SK-MEL-5 (cell line): Measurements from ENCODE around the gene CACNB2. TPM values are rescaled to one million over a fixed set of nuclear protein-coding genes. Genes with fewer than 3 reads are reported as not detected.

ENCODE experiments used
- DNase-seq: peaks from one replicate; pipeline ENCODE4 v3.0.0-alpha.2; 2016; ENCODE audit warnings: low read depth, low spot score
- in situ Hi-C: cut with HindIII; loops from 2 replicates; pipeline ENCODE4 v1.10.0; 2016; ENCODE audit warnings: low sequenced_read_pairs, high pct_unique_total_duplicates, low pct_unique_long_range_greater_than_20kb
- total RNA-seq: library from RNA; depleted of rRNA; stranded (reverse); fragments of >200 nt; shearing (Covaris generic); gene quantifications from 2 replicates; pipeline ENCODE4 v1.2.3, GENCODE V29; 2014

The CACNB2 gene
- total RNA-seq, 1 experiment from 2014 or later: not detected

GRCh38 chr10:18213271-18213670, 73.0 kb downstream of the CACNB2 start:
- in situ Hi-C loops: no loop called here
- DNase-seq: no peak

- in situ Hi-C loops: no loop called here
- peak; percentile 64 for DNase-seq
Observed at GRCh38 chr10:18214691-18215563, 74.7 kb downstream of the CACNB2 start.

GRCh38 chr10:18216482-18216881, 76.3 kb downstream of the CACNB2 start:
- DNase-seq: peak; percentile 32
- in situ Hi-C loops: no loop called here

GRCh38 chr10:18217577-18217976, 77.4 kb downstream of the CACNB2 start:
- in situ Hi-C loops: no loop called here
- DNase-seq: no peak

- no peak for DNase-seq
Observed at GRCh38 chr10:18219146-18219545, 78.9 kb downstream of the CACNB2 start.

GRCh38 chr10:18221123-18221522, 80.9 kb downstream of the CACNB2 start:
- DNase-seq: no peak
- in situ Hi-C loops: no loop called here

More at GRCh38 chr10:18219146-18219545, 78.9 kb downstream of the CACNB2 start:
- in situ Hi-C loops: no loop called here

- DNase-seq: no peak
- in situ Hi-C loops: no loop called here
Observed at GRCh38 chr10:18221882-18222281, 81.7 kb downstream of the CACNB2 start.

GRCh38 chr10:18222866-18223265, 82.6 kb downstream of the CACNB2 start:
- in situ Hi-C loops: no loop called here
- DNase-seq: no peak

- DNase-seq: no peak
- in situ Hi-C loops: no loop called here
Observed at GRCh38 chr10:18223898-18224297, 83.7 kb downstream of the CACNB2 start.

- in situ Hi-C loops: no loop called here
- no peak for DNase-seq
Observed at GRCh38 chr10:18224626-18225445, 84.6 kb downstream of the CACNB2 start.

GRCh38 chr10:18226336-18226735, 86.1 kb downstream of the CACNB2 start:
- in situ Hi-C loops: no loop called here
- no peak for DNase-seq

GRCh38 chr10:18229826-18230225, 89.6 kb downstream of the CACNB2 start:
- no peak for DNase-seq
- in situ Hi-C loops: no loop called here

GRCh38 chr10:18230794-18231193, 90.6 kb downstream of the CACNB2 start:
- in situ Hi-C loops: no loop called here
- DNase-seq: no peak

GRCh38 chr10:18231480-18231879, 91.3 kb downstream of the CACNB2 start:
- in situ Hi-C loops: no loop called here

GRCh38 chr10:18233775-18234174, 93.6 kb downstream of the CACNB2 start:
- peak; percentile 45 for DNase-seq
- in situ Hi-C loops: no loop called here

More at GRCh38 chr10:18231480-18231879, 91.3 kb downstream of the CACNB2 start:
- DNase-seq: no peak

GRCh38 chr10:18235477-18235876, 95.3 kb downstream of the CACNB2 start:
- in situ Hi-C loops: no loop called here
- DNase-seq: no peak

- in situ Hi-C loops: no loop called here
- no peak for DNase-seq
Observed at GRCh38 chr10:18236756-18237155, 96.5 kb downstream of the CACNB2 start.

- peak; percentile 53 for DNase-seq
- in situ Hi-C loops: no loop called here
Observed at GRCh38 chr10:18238870-18239485, 98.8 kb downstream of the CACNB2 start.
